ENCODE measurements around the gene SNX5. TPM values are rescaled to one million over a fixed set of nuclear protein-coding genes. Genes with fewer than 3 reads are reported as not detected.

Gene SNX5
- total RNA-seq, 1 experiment from 2014 or later: 159 TPM

DNA sequence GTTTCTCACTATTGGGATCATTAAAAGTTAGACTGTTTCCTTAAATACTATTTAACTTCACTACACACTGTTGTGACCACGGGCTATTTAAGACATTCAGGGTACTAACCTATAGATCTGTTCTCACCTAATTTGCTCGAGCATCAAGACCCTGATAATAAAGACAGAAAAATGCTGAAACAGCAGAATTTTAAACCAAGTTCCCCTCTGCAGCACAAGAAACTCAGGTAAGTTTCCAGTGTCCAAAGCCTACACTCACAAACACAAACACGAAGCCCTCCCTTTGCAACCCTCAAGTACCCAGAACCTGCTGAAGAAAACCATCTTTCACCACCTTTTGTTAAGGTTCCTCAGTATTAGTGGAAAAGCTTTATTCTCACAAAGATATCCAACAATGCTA lies 4.0 kb downstream of the SNX5 start:
- Histone ChIP-seq H4K20me1 (ENCODE audit: insufficient read depth) (peaks cover 45% of the 10 kb centered on the region; the same call in 1 of the 2 replicates), H3K4me1 (ENCODE audit: control insufficient read depth in 1 of 2, insufficient read depth in 2 of 2, low read length in 2 of 2) (peaks cover 20 to 62% of the 10 kb centered on the region in 2 experiments)
- no peak for ATAC-seq

DNA sequence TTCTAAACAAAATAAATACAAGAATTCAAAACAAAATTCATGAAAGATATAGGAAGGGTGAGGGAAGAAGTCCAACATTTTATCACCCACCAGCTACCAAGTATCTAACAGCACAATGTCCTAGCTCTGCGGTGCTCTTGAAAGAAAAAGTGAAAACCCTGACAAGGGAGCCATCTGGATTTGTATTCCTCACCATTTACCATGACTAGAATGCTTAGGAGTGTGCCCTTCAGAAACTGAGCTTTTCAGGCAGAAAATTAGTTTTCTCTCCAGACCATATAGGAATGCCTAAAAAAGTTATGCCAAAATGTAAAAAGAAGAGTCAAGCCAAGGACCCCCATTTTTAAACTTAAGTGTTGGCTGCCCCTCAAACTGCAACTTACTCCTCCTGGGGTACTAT lies 4.5 kb downstream of the SNX5 start:
- Histone ChIP-seq H3K79me2 (ENCODE audit: insufficient read depth, low read length) (peaks cover 97% of the 10 kb centered on the region), H3K27ac (ENCODE audit: low read depth, low read length) (no peak overlapping the region), H3K4me1 (ENCODE audit: control insufficient read depth in 1 of 2, insufficient read depth in 2 of 2, low read length in 2 of 2) (peaks cover 20 to 64% of the 10 kb centered on the region in 2 experiments), H2AFZ (ENCODE audit: low read depth, low read length, poor library complexity, severe bottlenecking) (no peak overlapping the region), H3K27me3 (ENCODE audit: insufficient read depth, low read length) (no peaks in the 10 kb centered on the region), H3K9ac (ENCODE audit: low read length) (peak overlapping the region; percentile 5; the same call in 1 of the 2 replicates), H3K9me2 (ENCODE audit: insufficient read depth) (no peaks in the 10 kb centered on the region), H3K9me3 (ENCODE audit: control insufficient read depth in 1 of 2, insufficient read depth in 1 of 2, low read depth in 1 of 2, low read length in 2 of 2) (no peaks in the 10 kb centered on the region), H4K20me1 (ENCODE audit: insufficient read depth) (peaks cover 49% of the 10 kb centered on the region; the same call in 1 of the 2 replicates), H3K36me3 (ENCODE audit: control insufficient read depth in 1 of 2, insufficient read depth in 2 of 2, low read length in 2 of 2) (peaks cover 3 to 30% of the 10 kb centered on the region in 2 experiments), H3K4me2 (ENCODE audit: low read length) (no peak overlapping the region), H3K4me3 (replicated peaks in 1 of 2; ENCODE audit: low read depth in 1 of 2, low read length in 2 of 2) (no peak overlapping the region)
- RAD21 ChIA-PET (ENCODE audit: low non-redundant PET in 1 of 2, low total read pairs in 2 of 2, uncharacterized antibody in 2 of 2, unreplicated experiment in 2 of 2): no interaction called here
- no peak for TF ChIP-seq CEBPB (IDR thresholded peaks at IDR 0.05; ENCODE audit: low read depth)
- no peak for TF ChIP-seq POLR2A (IDR thresholded peaks at IDR 0.05; ENCODE audit: borderline replicate concordance, extremely low read depth, insufficient read depth, insufficient read length)
- no peak for TF ChIP-seq JUND (IDR thresholded peaks at IDR 0.05)
- no peak for TF ChIP-seq ZNF274 (IDR thresholded peaks at IDR 0.05; ENCODE audit: low read depth, low read length)
- no peak for TF ChIP-seq REST (IDR thresholded peaks at IDR 0.05; ENCODE audit: low read depth)
- TF ChIP-seq, protein P1, sequence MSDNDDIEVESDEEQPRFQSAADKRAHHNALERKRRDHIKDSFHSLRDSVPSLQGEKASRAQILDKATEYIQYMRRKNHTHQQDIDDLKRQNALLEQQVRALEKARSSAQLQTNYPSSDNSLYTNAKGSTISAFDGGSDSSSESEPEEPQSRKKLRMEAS (IDR thresholded peaks at IDR 0.05): no peak
- TF ChIP-seq TCF7L2 (IDR thresholded peaks at IDR 0.05; ENCODE audit: borderline replicate concordance, extremely low read depth, insufficient read depth, insufficient read length): no peak
- TF ChIP-seq ZFX (IDR thresholded peaks at IDR 0.05): no peak
- TF ChIP-seq YY1 (IDR thresholded peaks at IDR 0.05; ENCODE audit: extremely low read depth, insufficient replicate concordance, low read depth, low read length): no peak
- no peak for TF ChIP-seq SRF (IDR thresholded peaks at IDR 0.05; ENCODE audit: low read depth)
- no peak for TF ChIP-seq CTCF (IDR thresholded peaks at IDR 0.05 in 2 of 3, conservative IDR thresholded peaks at IDR 0.05 in 1 of 3; ENCODE audit: borderline replicate concordance in 1 of 3, insufficient read depth in 1 of 3, low read depth in 2 of 3, low read length in 2 of 3)
- no peak for TF ChIP-seq SP1 (IDR thresholded peaks at IDR 0.05; ENCODE audit: low read depth)
- TF ChIP-seq ATF3 (IDR thresholded peaks at IDR 0.05): no peak
- ATAC-seq (no peak), DNase-seq (ENCODE audit: low read depth, low spot score) (no peak)
- POLR2A ChIA-PET: no interaction called here
- BruUV-seq (replicated peaks): no TSS peak
- intact Hi-C loops (cut with micrococcal nuclease): loop anchor here (10.0 kb wide), 1 partner anchor 311 kb away; no protein-coding TSS in a partner anchor
- CTCF ChIA-PET: no interaction called here

More for the DNA sequence above, 4.0 kb downstream of the SNX5 start:
- Histone ChIP-seq H3K36me3 (ENCODE audit: control insufficient read depth in 1 of 2, insufficient read depth in 2 of 2, low read length in 2 of 2) (peaks cover 3 to 30% of the 10 kb centered on the region in 2 experiments), H3K27ac (ENCODE audit: low read depth, low read length) (no peak overlapping the region), H3K27me3 (ENCODE audit: insufficient read depth, low read length) (no peaks in the 10 kb centered on the region), H3K9ac (ENCODE audit: low read length) (peak overlapping the region; percentile 5; the same call in 1 of the 2 replicates), H2AFZ (ENCODE audit: low read depth, low read length, poor library complexity, severe bottlenecking) (no peak overlapping the region), H3K4me2 (ENCODE audit: low read length) (peak overlapping the region; percentile 88; the same call in 1 of the 2 replicates), H3K4me3 (replicated peaks in 1 of 2; ENCODE audit: low read depth in 1 of 2, low read length in 2 of 2) (no peak overlapping the region), H3K9me2 (ENCODE audit: insufficient read depth) (no peaks in the 10 kb centered on the region), H3K9me3 (ENCODE audit: control insufficient read depth in 1 of 2, insufficient read depth in 1 of 2, low read depth in 1 of 2, low read length in 2 of 2) (no peaks in the 10 kb centered on the region), H3K79me2 (ENCODE audit: insufficient read depth, low read length) (peaks cover 97% of the 10 kb centered on the region)
- CTCF ChIA-PET: no interaction called here
- RAD21 ChIA-PET (ENCODE audit: low non-redundant PET in 1 of 2, low total read pairs in 2 of 2, uncharacterized antibody in 2 of 2, unreplicated experiment in 2 of 2): no interaction called here
- no TSS peak for BruUV-seq (replicated peaks)
- POLR2A ChIA-PET: no interaction called here
- DNase-seq (ENCODE audit: low read depth, low spot score): no peak
- TF ChIP-seq SP1 (IDR thresholded peaks at IDR 0.05; ENCODE audit: low read depth) (no peak), CBX3 (IDR thresholded peaks at IDR 0.05; ENCODE audit: low read depth) (no peak)
- intact Hi-C loops (cut with micrococcal nuclease): loop anchor here (10.0 kb wide), 1 partner anchor 310 kb away; no protein-coding TSS in a partner anchor

Measured in HCT116 (cell line).